HEK293 (cell line): Measurements from ENCODE around the gene ATP2B3.

Experiments used
- CTCF ChIA-PET: fragments of 350-600 bp; formaldehyde crosslinking; extraction: SDS; loops from one replicate; lab custom pipeline; 2021; ENCODE audit warnings: antibody characterized with exemption; lab: Yijun Ruan, JAX
- POLR2A ChIA-PET: fragments of 300-600 bp; formaldehyde crosslinking; extraction: SDS; loops from one replicate; lab custom pipeline; 2020; ENCODE audit warnings: antibody characterized with exemption, inconsistent platforms; lab: Yijun Ruan, JAX
- H3K27ac ChIP-seq: fragments of 200-500 bp; sonication (Bioruptor generic); 2 replicates; pipeline ENCODE4 v1.5.1; 2014; ENCODE audit warnings: low read depth, low read length, control low read depth, inconsistent platforms; ENCODE audit errors: extremely low read depth
- H3K36me3 ChIP-seq, 2 experiments: fragments of 200-500 bp in 1 of 2; sonication (Bioruptor generic) in 1 of 2; 1 replicate in 1 of 2; 2 replicates in 1 of 2; pipeline ENCODE4 v1.5.1; 2014 to 2017; ENCODE audit warnings: inconsistent platforms in 2 of 2, low read length in 2 of 2; ENCODE audit not compliant: control insufficient read depth in 2 of 2, insufficient read depth in 1 of 2
- H3K4me1 ChIP-seq: fragments of 200-500 bp; sonication (Bioruptor generic); 2 replicates; pipeline ENCODE4 v1.5.1; 2014; ENCODE audit warnings: mild to moderate bottlenecking, low read length, inconsistent platforms; ENCODE audit not compliant: control insufficient read depth, insufficient read depth
- H3K4me3 ChIP-seq: 2 replicates; pipeline ENCODE4 v1.5.1; 2011; ENCODE audit warnings: low read depth, mild to moderate bottlenecking, control low read depth, low read length, moderate library complexity
- H3K9me3 ChIP-seq: fragments of 200-500 bp; sonication (Bioruptor generic); 2 replicates; pipeline ENCODE4 v1.5.1; 2014; ENCODE audit warnings: low read depth, low read length, inconsistent platforms; ENCODE audit not compliant: control insufficient read depth, insufficient read depth
- BCL11A ChIP-seq: fragments of 450-650 bp; formaldehyde crosslinking; IDR thresholded peaks from 2 replicates; pipeline ENCODE4 v1.5.1; 2016; ENCODE audit warnings: low read depth, missing biosample characterization, missing genetic modification characterization
- GLIS2 ChIP-seq: fragments of 450-650 bp; formaldehyde crosslinking; IDR thresholded peaks from 2 replicates; pipeline ENCODE4 v1.5.1; 2016; ENCODE audit warnings: missing biosample characterization, missing genetic modification characterization
- HIC1 ChIP-seq: fragments of 450-650 bp; formaldehyde crosslinking; IDR thresholded peaks from 2 replicates; pipeline ENCODE4 v1.5.1; 2016; ENCODE audit warnings: missing biosample characterization, missing genetic modification characterization
- MEIS1 ChIP-seq: sonication (generic); formaldehyde crosslinking; IDR thresholded peaks from 2 replicates; pipeline ENCODE4 v1.8.1; 2022; ENCODE audit warnings: missing genetic modification reagents, mild to moderate bottlenecking, borderline replicate concordance
- ZBTB11 ChIP-seq: fragments of 450-650 bp; formaldehyde crosslinking; conservative IDR thresholded peaks from 2 replicates; pipeline ENCODE4 v1.5.1; 2016; ENCODE audit warnings: low read depth, missing biosample characterization, missing genetic modification characterization
- ZBTB26 ChIP-seq: fragments of 450-650 bp; formaldehyde crosslinking; optimal IDR thresholded peaks from 2 replicates; pipeline ENCODE3; 2016; ENCODE audit warnings: missing biosample characterization, mild to moderate bottlenecking, missing genetic modification characterization
- ZFP3 ChIP-seq: fragments of 450-650 bp; formaldehyde crosslinking; IDR thresholded peaks from 2 replicates; pipeline ENCODE4 v1.5.1; 2016; ENCODE audit warnings: low read depth, missing biosample characterization, missing genetic modification characterization
- ZFP41 ChIP-seq: fragments of 450-650 bp; formaldehyde crosslinking; IDR thresholded peaks from 2 replicates; pipeline ENCODE4 v1.5.1; 2016; ENCODE audit warnings: missing biosample characterization, missing genetic modification characterization, borderline replicate concordance
- ZNF10 ChIP-seq: fragments of 450-650 bp; formaldehyde crosslinking; IDR thresholded peaks from 2 replicates; pipeline ENCODE4 v1.5.1; 2017; ENCODE audit warnings: missing biosample characterization, missing genetic modification characterization
- ZNF157 ChIP-seq: fragments of 450-650 bp; formaldehyde crosslinking; IDR thresholded peaks from 2 replicates; pipeline ENCODE4 v1.5.1; 2016; ENCODE audit warnings: missing biosample characterization, missing genetic modification characterization
- ZNF19 ChIP-seq: fragments of 450-650 bp; formaldehyde crosslinking; IDR thresholded peaks from 2 replicates; pipeline ENCODE4; 2016; ENCODE audit warnings: missing biosample characterization, missing genetic modification characterization, low read depth
- ZNF214 ChIP-seq: fragments of 450-650 bp; formaldehyde crosslinking; IDR thresholded peaks from 2 replicates; pipeline ENCODE4 v1.5.1; 2017; ENCODE audit warnings: missing biosample characterization, mild to moderate bottlenecking, missing genetic modification characterization, borderline replicate concordance
- ZNF221 ChIP-seq: fragments of 450-650 bp; formaldehyde crosslinking; IDR thresholded peaks from 2 replicates; pipeline ENCODE4 v1.5.1; 2017; ENCODE audit warnings: missing biosample characterization, missing genetic modification characterization, borderline replicate concordance
- ZNF266 ChIP-seq: fragments of 450-650 bp; formaldehyde crosslinking; IDR thresholded peaks from 2 replicates; pipeline ENCODE4 v1.5.1; 2016; ENCODE audit warnings: missing biosample characterization, missing genetic modification characterization, low read depth
- ZNF302 ChIP-seq: fragments of 450-650 bp; formaldehyde crosslinking; IDR thresholded peaks from 2 replicates; pipeline ENCODE4 v1.5.1; 2016; ENCODE audit warnings: missing biosample characterization, missing genetic modification characterization, low read depth
- ZNF311 ChIP-seq: fragments of 450-650 bp; formaldehyde crosslinking; IDR thresholded peaks from 2 replicates; pipeline ENCODE4 v1.5.1; 2017; ENCODE audit warnings: missing biosample characterization, missing genetic modification characterization, borderline replicate concordance
- ZNF324 ChIP-seq: fragments of 450-650 bp; formaldehyde crosslinking; IDR thresholded peaks from 2 replicates; pipeline ENCODE4 v1.5.1; 2016; ENCODE audit warnings: missing biosample characterization, missing genetic modification characterization
- ZNF423 ChIP-seq: fragments of 450-650 bp; formaldehyde crosslinking; IDR thresholded peaks from 2 replicates; pipeline ENCODE4 v1.5.1; 2016; ENCODE audit warnings: missing biosample characterization, missing genetic modification characterization
- ZNF426 ChIP-seq: fragments of 450-650 bp; formaldehyde crosslinking; IDR thresholded peaks from 2 replicates; pipeline ENCODE4 v1.5.1; 2017; ENCODE audit warnings: missing biosample characterization, missing genetic modification characterization, mild to moderate bottlenecking, inconsistent platforms, moderate library complexity
- ZNF510 ChIP-seq: fragments of 450-650 bp; formaldehyde crosslinking; IDR thresholded peaks from 2 replicates; pipeline ENCODE4 v1.5.1; 2018; ENCODE audit warnings: mild to moderate bottlenecking, missing genetic modification characterization, missing biosample characterization; ENCODE audit not compliant: insufficient replicate concordance
- ZNF513 ChIP-seq: fragments of 450-650 bp; IDR thresholded peaks from 2 replicates; pipeline ENCODE4 v1.5.1; 2018; ENCODE audit warnings: missing biosample characterization, missing genetic modification characterization
- ZNF514 ChIP-seq: fragments of 450-650 bp; formaldehyde crosslinking; IDR thresholded peaks from 2 replicates; pipeline ENCODE4 v1.5.1; 2016; ENCODE audit warnings: missing biosample characterization, missing genetic modification characterization
- ZNF529 ChIP-seq: fragments of 450-650 bp; formaldehyde crosslinking; IDR thresholded peaks from 2 replicates; pipeline ENCODE4 v1.5.1; 2017; ENCODE audit warnings: missing genetic modification characterization, missing biosample characterization; ENCODE audit not compliant: insufficient replicate concordance
- ZNF558 ChIP-seq: fragments of 450-650 bp; formaldehyde crosslinking; IDR thresholded peaks from 2 replicates; pipeline ENCODE4 v1.5.1; 2016; ENCODE audit warnings: missing biosample characterization, missing genetic modification characterization
- ZNF560 ChIP-seq: fragments of 450-650 bp; formaldehyde crosslinking; IDR thresholded peaks from 2 replicates; pipeline ENCODE4 v1.5.1; 2017; ENCODE audit warnings: missing biosample characterization, missing genetic modification characterization, borderline replicate concordance
- ZNF664 ChIP-seq: fragments of 450-650 bp; formaldehyde crosslinking; IDR thresholded peaks from 2 replicates; pipeline ENCODE4 v1.5.1; 2016; ENCODE audit warnings: missing biosample characterization, missing genetic modification characterization
- ZNF76 ChIP-seq: fragments of 450-650 bp; formaldehyde crosslinking; IDR thresholded peaks from 2 replicates; pipeline ENCODE4; 2016; ENCODE audit warnings: low read depth, missing biosample characterization, missing genetic modification characterization, borderline replicate concordance

The ATP2B3 gene

GRCh38 chrX:153610836-153611213 lies 93.4 kb downstream of the ATP2B3 start:
- ChIA-PET CTCF (interaction anchor here (2.1 to 3.2 kb wide), 5 partner anchors 10 to 71 kb away, joined by 9 to 20 read pairs (median 16); no protein-coding TSS in a partner anchor), POLR2A (no interaction called here)
- Histone ChIP-seq H3K36me3 (no peaks in the 10 kb centered on the region), H3K9me3 (no peaks in the 10 kb centered on the region), H3K27ac (no peak overlapping the region), H3K4me1 (no peaks in the 10 kb centered on the region), H3K4me3 (no peak overlapping the region)
- no peak for TF ChIP-seq ZNF214 (tag by site-specific recombination)
- TF ChIP-seq BCL11A (tag by site-specific recombination), result no peak
- TF ChIP-seq ZNF514 (tag by site-specific recombination), result no peak
- TF ChIP-seq ZNF311, result no peak
- TF ChIP-seq ZNF221, result no peak
- TF ChIP-seq ZNF324 (tag by site-specific recombination), result no peak
- TF ChIP-seq ZNF157 (tag by site-specific recombination), result no peak
- TF ChIP-seq ZBTB11 (tag by site-specific recombination), result no peak
- no peak for TF ChIP-seq ZNF510 (tag by site-specific recombination)
- no peak for TF ChIP-seq MEIS1 (CRISPR knock-in tag)
- no peak for TF ChIP-seq ZNF266 (tag by site-specific recombination)
- no peak for TF ChIP-seq ZNF426

- no peaks in the 10 kb centered on the region for H3K9me3 ChIP-seq
- ChIA-PET CTCF (interaction anchor here (0.6 to 4.0 kb wide), 7 partner anchors 9 to 1137 kb away, joined by 3 to 17 read pairs (median 4); no protein-coding TSS in a partner anchor), POLR2A (no interaction called here)
- no peaks in the 10 kb centered on the region for H3K36me3 ChIP-seq
- no peak overlapping the region for H3K27ac ChIP-seq
- H3K4me3 ChIP-seq, result no peak overlapping the region
- no peaks in the 10 kb centered on the region for H3K4me1 ChIP-seq
- TF ChIP-seq GLIS2 (tag by site-specific recombination) (no peak), ZNF10 (tag by site-specific recombination) (no peak), ZNF664 (tag by site-specific recombination) (no peak), ZBTB26 (no peak), ZFP41 (no peak), ZNF19 (tag by site-specific recombination) (no peak), ZNF513 (tag by site-specific recombination) (no peak), ZNF558 (tag by site-specific recombination) (no peak), HIC1 (tag by site-specific recombination) (no peak), ZFP3 (no peak), ZNF423 (tag by site-specific recombination) (no peak), ZNF302 (tag by site-specific recombination) (no peak), ZNF76 (tag by site-specific recombination) (no peak), ZNF529 (tag by site-specific recombination) (no peak), ZNF560 (tag by site-specific recombination) (no peak)
Observed at GRCh38 chrX:153611298-153612095, 94.1 kb downstream of the ATP2B3 start.
